Esophagus muscularis mucosa (tissue), 4 donors: Measurements from ENCODE around the gene HCFC1.
"Not testable (repeated sequence)": the region's sequence is repeated elsewhere in the genome, so short reads cannot be mapped to it uniquely, and the experiment has no call there.

Experiments
- EP300 ChIP-seq: sonication (generic); formaldehyde crosslinking; IDR thresholded peaks from one replicate; pipeline ENCODE4 v1.6.1; 2017; ENCODE audit warnings: antibody characterized with exemption
- POLR2A ChIP-seq: fragments of 450-650 bp; IDR thresholded peaks from one replicate; pipeline ENCODE4 v1.6.1; 2017; ENCODE audit warnings: antibody characterized with exemption, moderate library complexity, mild to moderate bottlenecking, low read depth
- POLR2AphosphoS5 ChIP-seq, 2 donors: sonication (generic); formaldehyde crosslinking; IDR thresholded peaks; one replicate each; pipeline ENCODE4 v1.6.1; 2017; ENCODE audit warnings: antibody characterized with exemption in 2 of 2
- TF ChIP-seq, protein P1 (sequence below), 3 experiments: fragments of 200-600 bp in 2 of 3; fragments of 450-650 bp in 1 of 3; sonication (generic) in 2 of 3; IDR thresholded peaks; one replicate each; pipeline ENCODE4 v1.5.1; 2017 to 2019; ENCODE audit warnings: antibody characterized with exemption in 3 of 3, mild to moderate bottlenecking in 2 of 3, moderate library complexity in 1 of 3

DNA sequence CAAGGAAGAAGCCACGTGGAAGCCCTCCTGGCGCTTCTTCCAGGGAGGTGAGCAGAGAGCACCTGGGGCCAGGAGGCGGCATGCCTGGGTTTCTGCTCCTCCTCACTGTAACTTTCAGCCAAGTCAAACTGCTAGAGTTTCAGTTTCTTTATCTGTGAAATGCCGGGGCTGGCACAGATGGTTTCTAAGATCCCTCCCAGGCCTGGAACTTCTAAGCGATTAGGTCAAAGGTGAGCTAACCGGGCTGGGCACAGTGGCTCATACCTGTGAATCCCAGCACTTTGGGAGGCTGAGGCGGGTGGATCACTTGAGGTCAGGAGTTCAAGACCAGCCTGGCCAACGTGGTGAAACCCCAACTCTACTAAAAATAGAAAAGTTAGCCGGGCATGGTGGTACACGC, 8.8 kb upstream of the HCFC1 start:
- TF ChIP-seq, protein P1, sequence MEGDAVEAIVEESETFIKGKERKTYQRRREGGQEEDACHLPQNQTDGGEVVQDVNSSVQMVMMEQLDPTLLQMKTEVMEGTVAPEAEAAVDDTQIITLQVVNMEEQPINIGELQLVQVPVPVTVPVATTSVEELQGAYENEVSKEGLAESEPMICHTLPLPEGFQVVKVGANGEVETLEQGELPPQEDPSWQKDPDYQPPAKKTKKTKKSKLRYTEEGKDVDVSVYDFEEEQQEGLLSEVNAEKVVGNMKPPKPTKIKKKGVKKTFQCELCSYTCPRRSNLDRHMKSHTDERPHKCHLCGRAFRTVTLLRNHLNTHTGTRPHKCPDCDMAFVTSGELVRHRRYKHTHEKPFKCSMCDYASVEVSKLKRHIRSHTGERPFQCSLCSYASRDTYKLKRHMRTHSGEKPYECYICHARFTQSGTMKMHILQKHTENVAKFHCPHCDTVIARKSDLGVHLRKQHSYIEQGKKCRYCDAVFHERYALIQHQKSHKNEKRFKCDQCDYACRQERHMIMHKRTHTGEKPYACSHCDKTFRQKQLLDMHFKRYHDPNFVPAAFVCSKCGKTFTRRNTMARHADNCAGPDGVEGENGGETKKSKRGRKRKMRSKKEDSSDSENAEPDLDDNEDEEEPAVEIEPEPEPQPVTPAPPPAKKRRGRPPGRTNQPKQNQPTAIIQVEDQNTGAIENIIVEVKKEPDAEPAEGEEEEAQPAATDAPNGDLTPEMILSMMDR (IDR thresholded peaks at IDR 0.05) = not testable (repeated sequence)
- TF ChIP-seq POLR2A; POLR2AphosphoS5 (IDR thresholded peaks at IDR 0.05); EP300: not testable (repeated sequence)
